Spinal cord (tissue), 4 donors: ENCODE data around the gene RNF11. TPM values are rescaled to one million over a fixed set of nuclear protein-coding genes. Genes with fewer than 3 reads are reported as not detected.

Source experiments
- polyA plus RNA-seq, 2 donors: library from polyadenylated mRNA; unstranded; fragments of 120-200 nt; gene quantifications; one replicate each; pipeline ENCODE4 v1.2.1, GENCODE V29; 2013; ENCODE audit not compliant: insufficient read length in 2 of 2
- total RNA-seq, 2 donors: library from RNA; depleted of rRNA in 1 of 2; stranded (reverse); fragments of 120-200 nt in 1 of 2; fragments of >200 nt in 1 of 2; gene quantifications; one replicate each; pipeline versions ENCODE4 v1.2.3 to v1.2.4, GENCODE V29; 2013 to 2014

RNF11 gene
- total and polyA plus RNA-seq, 4 donors = 146 to 203 (median 173) TPM

Other genes with a start within 250 kb of the RNF11 start
- not detected for gene C1orf185, start 134.0 kb upstream of the RNF11 start, total RNA-seq
- gene C1orf185, start 134.0 kb upstream of the RNF11 start, polyA plus RNA-seq = not detected
- gene TTC39A, start 94.3 kb downstream of the RNF11 start, total RNA-seq = 10 to 100 TPM in 1 of 2 donors, 1 to 10 TPM in 1; 3.3 to 11.4 TPM
- 10 to 100 TPM; 11.6 to 15.1 TPM for gene TTC39A, start 94.3 kb downstream of the RNF11 start, polyA plus RNA-seq